Measurements from ENCODE around the gene GBP5.
A peak's percentile ranks its signal among the peaks of the same experiment; 100 is the strongest.
"Not testable (repeated sequence)": the region's sequence is repeated elsewhere in the genome, so short reads cannot be mapped to it uniquely, and the experiment has no call there.

GBP5 gene

GRCh38 chr1:89291276-89291675, 18.6 kb upstream of the GBP5 start:
- Mint-ChIP-seq H3K27ac (no peak overlapping the region), H3K4me1 (peaks cover 51% of the 10 kb centered on the region), H3K9me3 (peaks cover 5% of the 10 kb centered on the region), H3K36me3 (no peaks in the 10 kb centered on the region), H3K4me3 (no peak overlapping the region)
- no peak for DNase-seq (ENCODE audit: low spot score in 2 of 2)
- no peak for ATAC-seq

- peak; percentile 39 for ATAC-seq
- Mint-ChIP-seq H3K9me3 (peaks cover 8% of the 10 kb centered on the region), H3K36me3 (peaks cover 5% of the 10 kb centered on the region), H3K4me3 (peak overlapping the region; percentile 58), H3K27ac (peak overlapping the region; percentile 92), H3K4me1 (peaks cover 68% of the 10 kb centered on the region)
- no peak for DNase-seq (ENCODE audit: low spot score in 2 of 2)
Observed at GRCh38 chr1:89288051-89288340, 15.3 kb upstream of the GBP5 start.

- Mint-ChIP-seq H3K4me3 (peak overlapping the region; percentile 58), H3K27ac (peak overlapping the region; percentile 92), H3K9me3 (peaks cover 7% of the 10 kb centered on the region), H3K36me3 (peaks cover 5% of the 10 kb centered on the region), H3K4me1 (peaks cover 68% of the 10 kb centered on the region)
- DNase-seq (ENCODE audit: low spot score in 2 of 2) (peak in 1 of 2 donors; percentile 47), ATAC-seq (peak; percentile 44)
Observed at GRCh38 chr1:89287181-89288050, 14.8 kb upstream of the GBP5 start.

- peak; percentile 84 for ATAC-seq
- DNase-seq (ENCODE audit: low spot score in 2 of 2), result peak in 1 of 2 donors; percentile 54
- Mint-ChIP-seq H3K4me1 (peaks cover 75% of the 10 kb centered on the region), H3K27ac (peak overlapping the region; percentile 92), H3K4me3 (peak overlapping the region; percentile 58), H3K36me3 (peaks cover 5% of the 10 kb centered on the region), H3K9me3 (peaks cover 7% of the 10 kb centered on the region)
Observed at GRCh38 chr1:89286549-89287180, 14.0 kb upstream of the GBP5 start.

- Mint-ChIP-seq H3K4me3 (peak overlapping the region; percentile 58), H3K27ac (peak overlapping the region; percentile 92), H3K9me3 (peaks cover 7% of the 10 kb centered on the region), H3K4me1 (peaks cover 83% of the 10 kb centered on the region), H3K36me3 (peaks cover 5% of the 10 kb centered on the region)
- DNase-seq (ENCODE audit: low spot score in 2 of 2) (peak in 1 of 2 donors; percentile 52), ATAC-seq (peak; percentile 62)
Observed at GRCh38 chr1:89285745-89286380, 13.2 kb upstream of the GBP5 start.

- Mint-ChIP-seq H3K27ac (peak overlapping the region; percentile 92), H3K4me1 (peaks cover 92% of the 10 kb centered on the region)
- ATAC-seq, H3K9me3 Mint-ChIP-seq, H3K36me3 Mint-ChIP-seq, H3K4me3 Mint-ChIP-seq: not testable (repeated sequence)
- peak in 1 of 2 donors; percentile 47 for DNase-seq (ENCODE audit: low spot score in 2 of 2)
Observed at GRCh38 chr1:89284078-89284763, 11.6 kb upstream of the GBP5 start.

GRCh38 chr1:89280766-89281165, 8.1 kb upstream of the GBP5 start:
- no peak for ATAC-seq
- Mint-ChIP-seq H3K4me3 (peak overlapping the region; percentile 9), H3K36me3 (peaks cover 5% of the 10 kb centered on the region), H3K9me3 (peaks cover 7% of the 10 kb centered on the region), H3K4me1 (peaks cover 88% of the 10 kb centered on the region), H3K27ac (peak overlapping the region; percentile 9)
- no peak for DNase-seq (ENCODE audit: low spot score in 2 of 2)

- Mint-ChIP-seq H3K27ac (peak overlapping the region; percentile 92), H3K9me3 (no peaks in the 10 kb centered on the region), H3K4me1 (peaks cover 88% of the 10 kb centered on the region), H3K4me3 (peak overlapping the region; percentile 55), H3K36me3 (peaks cover 5% of the 10 kb centered on the region)
- DNase-seq (ENCODE audit: low spot score in 2 of 2) (peak in 1 of 2 donors; percentile 49), ATAC-seq (peak; percentile 68)
Observed at GRCh38 chr1:89279011-89279466, 6.4 kb upstream of the GBP5 start.

GRCh38 chr1:89277725-89278124, 5.1 kb upstream of the GBP5 start:
- peak overlapping the region; percentile 92 for H3K27ac Mint-ChIP-seq
- peak in 1 of 2 donors; percentile 54 for DNase-seq (ENCODE audit: low spot score in 2 of 2)
- peak; percentile 44 for ATAC-seq

GRCh38 chr1:89276690-89277089, 4.0 kb upstream of the GBP5 start:
- peak overlapping the region; percentile 8 for H3K27ac Mint-ChIP-seq
- peaks cover 87% of the 10 kb centered on the region for H3K4me1 Mint-ChIP-seq
- H3K36me3 Mint-ChIP-seq, result peaks cover 21% of the 10 kb centered on the region
- DNase-seq (ENCODE audit: low spot score in 2 of 2) (no peak), ATAC-seq (no peak)
- no peak overlapping the region for H3K4me3 Mint-ChIP-seq
- H3K9me3 Mint-ChIP-seq, result peaks cover 2% of the 10 kb centered on the region

More at GRCh38 chr1:89277725-89278124, 5.1 kb upstream of the GBP5 start:
- H3K9me3 Mint-ChIP-seq, result peaks cover 2% of the 10 kb centered on the region
- peaks cover 13% of the 10 kb centered on the region for H3K36me3 Mint-ChIP-seq
- peaks cover 90% of the 10 kb centered on the region for H3K4me1 Mint-ChIP-seq
- peak overlapping the region; percentile 55 for H3K4me3 Mint-ChIP-seq

- Mint-ChIP-seq H3K4me3 (peak overlapping the region; percentile 96), H3K27ac (peak overlapping the region; percentile 97), H3K36me3 (peaks cover 44% of the 10 kb centered on the region), H3K9me3 (peaks cover 2% of the 10 kb centered on the region), H3K4me1 (peaks cover 64% of the 10 kb centered on the region)
- peak; percentile 67 for ATAC-seq
- peak in 1 of 2 donors; percentile 54 for DNase-seq (ENCODE audit: low spot score in 2 of 2)
Observed at GRCh38 chr1:89274411-89274857, 1.8 kb upstream of the GBP5 start.

GRCh38 chr1:89273324-89273778, 691 bp upstream of the GBP5 start:
- H3K27ac Mint-ChIP-seq, result peak overlapping the region; percentile 97
- ATAC-seq (no peak), DNase-seq (ENCODE audit: low spot score in 2 of 2) (peak in 1 of 2 donors; percentile 53)
- H3K36me3 Mint-ChIP-seq, result peaks cover 55% of the 10 kb centered on the region
- peak overlapping the region; percentile 96 for H3K4me3 Mint-ChIP-seq
- H3K9me3 Mint-ChIP-seq, result peaks cover 2% of the 10 kb centered on the region
- H3K4me1 Mint-ChIP-seq, result peaks cover 64% of the 10 kb centered on the region

- peak overlapping the region; percentile 96 for H3K4me3 Mint-ChIP-seq
- H3K4me1 Mint-ChIP-seq, result peaks cover 62% of the 10 kb centered on the region
- H3K27ac Mint-ChIP-seq, result peak overlapping the region; percentile 97
- no peak for DNase-seq (ENCODE audit: low spot score in 2 of 2)
- peaks cover 2% of the 10 kb centered on the region for H3K9me3 Mint-ChIP-seq
- H3K36me3 Mint-ChIP-seq, result peaks cover 73% of the 10 kb centered on the region
- ATAC-seq, result peak; percentile 63
Observed at GRCh38 chr1:89271341-89272015, 1.2 kb downstream of the GBP5 start.

- ATAC-seq, result no peak
Observed at GRCh38 chr1:89270423-89270822, 2.2 kb downstream of the GBP5 start.

More at GRCh38 chr1:89270423-89270822, 2.2 kb downstream of the GBP5 start:
- peaks cover 84% of the 10 kb centered on the region for H3K36me3 Mint-ChIP-seq
- H3K9me3 Mint-ChIP-seq, result peaks cover 2% of the 10 kb centered on the region
- H3K4me3 Mint-ChIP-seq, result peak overlapping the region; percentile 96
- peak overlapping the region; percentile 97 for H3K27ac Mint-ChIP-seq
- peaks cover 61% of the 10 kb centered on the region for H3K4me1 Mint-ChIP-seq
- no peak for DNase-seq (ENCODE audit: low spot score in 2 of 2)

Data from stimulated activated effector memory CD8-positive, alpha-beta T cell treated with anti-CD3 and anti-CD28 coated beads, Interleukin-12 subunit alpha, Interleukin-12 subunit beta, amount 100 ng/mL, for 72 hours (primary cell).